CD4-positive, alpha-beta memory T cell (primary cell): ENCODE measurements around the gene MB21D2. TPM values are rescaled to one million over a fixed set of nuclear protein-coding genes. Genes with fewer than 3 reads are reported as not detected.

Source experiments
- CTCF ChIA-PET: fragments of 350-600 bp; sonication (Branson Sonifier 250); formaldehyde crosslinking; loops from one replicate; lab custom pipeline; 2021; ENCODE audit warnings: inconsistent platforms; ENCODE audit not compliant: partially characterized antibody; lab: Charles Lee
- POLR2A ChIA-PET: fragments of 350-600 bp; sonication (Branson Sonifier 250); formaldehyde crosslinking; loops from one replicate; lab custom pipeline; 2021; ENCODE audit not compliant: partially characterized antibody; lab: Charles Lee
- DNase-seq, 5 donors: peaks; one replicate each; pipeline versions ENCODE4 v3.0.0 to v3.0.0-alpha.2; 2020 to 2022; ENCODE audit warnings: mixed read lengths in 1 of 5
- H3K27ac ChIP-seq: one replicate; pipeline ENCODE4 v1.7.0; 2013; ENCODE audit warnings: low read depth, low read length
- H3K27me3 ChIP-seq: 2 replicates; pipeline ENCODE4 v1.7.0; 2013; ENCODE audit warnings: mild to moderate bottlenecking, low read length, moderate library complexity; ENCODE audit not compliant: insufficient read depth
- H3K36me3 ChIP-seq: 2 replicates; pipeline ENCODE4 v1.7.0; 2013; ENCODE audit warnings: mild to moderate bottlenecking, low read length, moderate library complexity; ENCODE audit not compliant: insufficient read depth
- H3K4me1 ChIP-seq: 2 replicates; pipeline ENCODE4 v1.7.0; 2013; ENCODE audit warnings: mild to moderate bottlenecking, low read length, moderate library complexity; ENCODE audit not compliant: insufficient read depth
- H3K4me3 ChIP-seq, 2 donors: one replicate each; pipeline ENCODE4 v1.7.0; 2013; ENCODE audit warnings: low read length in 2 of 2, mild to moderate bottlenecking in 1 of 2
- H3K9me3 ChIP-seq, 2 donors: one replicate each; pipeline ENCODE4 v1.7.0; 2013; ENCODE audit warnings: low read length in 2 of 2, control low read depth in 1 of 2; ENCODE audit not compliant: control insufficient read depth in 1 of 2
- H3K27ac Mint-ChIP-seq, 7 donors: one replicate each; pipeline ENCODE4 v1.8.0; 2020 to 2021; ENCODE audit warnings: mixed read lengths in 7 of 7, mild to moderate bottlenecking in 6 of 7, inconsistent platforms in 3 of 7, moderate library complexity in 3 of 7
- H3K27me3 Mint-ChIP-seq, 2 donors: one replicate each; pipeline ENCODE4 v1.8.0; 2020 to 2021; ENCODE audit warnings: mixed read lengths in 2 of 2
- H3K36me3 Mint-ChIP-seq, 2 donors: one replicate each; pipeline ENCODE4 v1.8.0; 2020 to 2021; ENCODE audit warnings: mixed read lengths in 2 of 2, inconsistent platforms in 1 of 2, mild to moderate bottlenecking in 1 of 2
- H3K4me1 Mint-ChIP-seq, 4 donors: one replicate each; pipeline ENCODE4 v1.8.0; 2020 to 2021; ENCODE audit warnings: mixed read lengths in 4 of 4, mild to moderate bottlenecking in 1 of 4
- H3K4me3 Mint-ChIP-seq, 8 donors: one replicate each; pipeline ENCODE4 v1.8.0; 2020 to 2021; ENCODE audit warnings: mixed read lengths in 8 of 8, mild to moderate bottlenecking in 7 of 8, moderate library complexity in 6 of 8, inconsistent platforms in 3 of 8
- H3K9me3 Mint-ChIP-seq, 8 donors: one replicate each; pipeline ENCODE4 v1.8.0; 2020 to 2021; ENCODE audit warnings: mixed read lengths in 8 of 8, mild to moderate bottlenecking in 5 of 8, inconsistent platforms in 3 of 8, moderate library complexity in 1 of 8
- intact Hi-C: fragments of 100-400 bp; cut with micrococcal nuclease; formaldehyde crosslinking; loops from one replicate; pipeline ENCODE4 v1.15.1; 2023
- polyA plus RNA-seq, 2 donors: library from polyadenylated mRNA; unstranded; fragments of 300-500 nt; fragmentation: Illumina TruSeq; gene quantifications; one replicate each; pipeline ENCODE4 v1.2.3, GENCODE V29; 2021
- total RNA-seq, 2 experiments: library from RNA; stranded (reverse); gene quantifications; one replicate each; pipeline ENCODE4 v1.2.3, GENCODE V29; 2021

Gene MB21D2
- total and polyA plus RNA-seq, 4 experiments from 2014 or later, result 3.4 to 17.1 (median 6.1) TPM

DNA sequence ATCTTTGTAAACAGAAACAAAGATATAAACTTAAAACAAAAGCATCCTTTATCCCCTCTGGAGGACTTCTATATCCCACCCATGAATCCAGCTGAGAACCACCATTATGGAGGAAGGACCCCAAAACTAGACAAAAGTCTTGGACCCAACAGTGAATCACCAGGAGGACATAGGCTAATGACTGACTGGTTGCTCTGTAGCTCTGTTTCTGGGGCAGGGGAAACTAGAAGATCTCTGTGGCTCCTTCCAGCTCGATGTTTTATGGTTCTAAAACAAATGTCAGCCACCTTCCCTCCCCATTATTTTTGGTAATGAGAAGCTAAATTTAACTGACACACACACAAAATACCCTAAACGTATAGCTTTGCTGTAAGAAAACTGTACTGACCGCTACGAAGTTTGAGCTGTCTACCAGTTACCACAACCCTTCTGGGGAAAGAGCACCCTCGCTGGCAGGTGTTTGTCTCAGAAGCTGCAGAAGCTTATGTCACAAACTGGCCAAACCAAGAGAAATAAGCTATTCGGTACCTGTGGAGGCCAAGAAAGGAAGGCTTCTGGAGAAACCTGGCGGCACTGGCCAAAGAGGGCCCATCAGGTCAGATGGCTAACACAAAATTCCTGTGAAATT lies 36.4 kb downstream of the MB21D2 start:
- CTCF ChIA-PET, result interaction anchor here (1.1 to 1.2 kb wide), 2 partner anchors 25 to 37 kb away, joined by 3 to 4 read pairs; partner anchors contain the start of gene MB21D2
- H3K9me3 ChIP-seq, result no peaks in the 10 kb centered on the region
- H3K36me3 ChIP-seq, result no peaks in the 10 kb centered on the region
- peaks cover 0 to 3% (median 0%) of the 10 kb centered on the region in 8 donors for H3K9me3 Mint-ChIP-seq
- H3K4me1 ChIP-seq, result peaks cover 4% of the 10 kb centered on the region
- H3K36me3 Mint-ChIP-seq, result no peaks in the 10 kb centered on the region
- H3K4me1 Mint-ChIP-seq, result peaks cover 1 to 14% (median 5%) of the 10 kb centered on the region in 4 donors
- H3K27me3 ChIP-seq, result no peaks in the 10 kb centered on the region
- H3K27me3 Mint-ChIP-seq, result peaks cover 0 to 1% of the 10 kb centered on the region in 2 donors
- DNase-seq, result no peak
- no peak overlapping the region for H3K4me3 Mint-ChIP-seq
- H3K27ac ChIP-seq, result no peak overlapping the region
- H3K27ac Mint-ChIP-seq, result peak overlapping the region in 1 of 7 donors; percentile 13
- intact Hi-C loops, result loop anchor here (5.0 kb wide), 1 partner anchor 36 kb away; the partner anchor contains the start of gene MB21D2
- POLR2A ChIA-PET, result interaction anchor here (0.6 kb wide), 1 partner anchor 11 kb away, joined by 3 read pairs; no protein-coding TSS in a partner anchor
- no peak overlapping the region for H3K4me3 ChIP-seq

DNA sequence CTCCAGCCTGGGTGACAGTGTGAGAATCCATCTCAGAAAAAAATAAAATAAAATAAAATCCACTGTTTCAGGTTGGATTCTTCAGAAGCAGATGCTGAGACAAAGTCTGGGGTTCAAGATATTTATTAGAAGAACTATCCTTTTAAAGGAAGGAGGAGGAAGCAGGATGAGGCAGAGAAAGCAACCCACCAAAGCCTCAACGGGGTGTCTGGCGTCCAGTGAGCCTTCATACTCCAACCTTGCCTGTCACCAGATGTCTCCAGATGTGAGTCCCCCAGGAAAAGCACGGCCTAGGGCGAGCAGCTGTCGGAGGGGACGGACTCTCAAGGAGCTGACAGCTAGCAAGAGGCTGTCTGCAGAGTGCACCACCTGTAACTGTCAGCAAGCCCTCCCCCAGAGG lies 37.3 kb downstream of the MB21D2 start:
- H3K27ac Mint-ChIP-seq, result no peak overlapping the region
- Histone ChIP-seq H3K4me1 (peaks cover 5% of the 10 kb centered on the region), H3K36me3 (no peaks in the 10 kb centered on the region), H3K27me3 (no peaks in the 10 kb centered on the region), H3K27ac (no peak overlapping the region), H3K4me3 (no peak overlapping the region), H3K9me3 (no peaks in the 10 kb centered on the region)
- ChIA-PET POLR2A (no interaction called here), CTCF (interaction anchor here (1.4 kb wide), 1 partner anchor 8 kb away, joined by 3 read pairs; no protein-coding TSS in a partner anchor)
- H3K27me3 Mint-ChIP-seq, result peaks cover 0 to 1% of the 10 kb centered on the region in 2 donors
- peaks cover 0 to 19% (median 9%) of the 10 kb centered on the region in 4 donors for H3K4me1 Mint-ChIP-seq
- H3K9me3 Mint-ChIP-seq, result peaks cover 0 to 3% (median 0%) of the 10 kb centered on the region in 8 donors
- H3K4me3 Mint-ChIP-seq, result no peak overlapping the region
- no peaks in the 10 kb centered on the region for H3K36me3 Mint-ChIP-seq
- intact Hi-C loops, result loop anchor here (5.0 kb wide), 1 partner anchor 37 kb away; the partner anchor contains the start of gene MB21D2
- DNase-seq, result no peak

DNA sequence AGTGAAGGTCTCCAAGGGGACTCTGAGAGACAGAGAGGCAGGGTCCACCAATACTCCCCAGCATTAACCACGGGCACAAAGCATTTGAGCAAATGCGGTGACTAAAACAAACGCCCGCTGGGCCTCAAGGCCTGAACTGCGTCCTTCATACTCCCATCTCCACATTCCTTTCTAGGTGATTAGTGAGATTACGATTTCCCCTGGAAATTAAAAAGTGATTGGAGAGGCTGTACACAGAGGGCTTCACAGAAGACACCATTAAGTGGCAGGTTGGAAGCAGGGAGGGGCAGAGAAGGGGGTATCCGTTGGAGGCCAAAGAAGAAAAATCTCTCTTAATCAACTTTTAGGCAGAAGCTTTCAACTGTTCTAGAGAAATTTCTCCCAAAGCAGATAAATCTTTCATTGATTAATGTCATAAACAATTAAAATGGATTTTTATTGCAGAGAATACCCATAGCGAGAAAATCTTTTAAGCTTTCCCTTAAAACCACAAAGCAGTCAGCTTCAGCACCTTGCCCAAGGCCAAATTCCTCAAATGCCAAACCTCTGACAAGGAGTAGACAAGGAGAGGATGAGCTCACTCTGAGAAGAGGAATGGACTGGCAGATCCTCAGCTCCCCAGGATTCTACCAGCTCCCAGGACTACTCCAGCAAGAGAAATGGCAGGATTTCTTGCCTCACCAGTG lies 38.2 kb downstream of the MB21D2 start:
- ChIA-PET CTCF (interaction anchor here (1.4 kb wide), 1 partner anchor 9 kb away, joined by 3 read pairs; no protein-coding TSS in a partner anchor), POLR2A (no interaction called here)
- Histone ChIP-seq H3K9me3 (no peaks in the 10 kb centered on the region), H3K27ac (no peak overlapping the region), H3K27me3 (no peaks in the 10 kb centered on the region), H3K4me1 (peaks cover 5% of the 10 kb centered on the region), H3K4me3 (no peak overlapping the region), H3K36me3 (no peaks in the 10 kb centered on the region)
- Mint-ChIP-seq H3K27ac (no peak overlapping the region), H3K27me3 (peaks cover 0 to 1% of the 10 kb centered on the region in 2 donors), H3K4me1 (peaks cover 0 to 22% (median 8%) of the 10 kb centered on the region in 4 donors), H3K9me3 (peaks cover 0 to 3% (median 0%) of the 10 kb centered on the region in 8 donors), H3K36me3 (no peaks in the 10 kb centered on the region), H3K4me3 (no peak overlapping the region)
- no peak for DNase-seq
- intact Hi-C loops, result loop anchor here (5.0 kb wide), 1 partner anchor 38 kb away; the partner anchor contains the start of gene MB21D2

DNA sequence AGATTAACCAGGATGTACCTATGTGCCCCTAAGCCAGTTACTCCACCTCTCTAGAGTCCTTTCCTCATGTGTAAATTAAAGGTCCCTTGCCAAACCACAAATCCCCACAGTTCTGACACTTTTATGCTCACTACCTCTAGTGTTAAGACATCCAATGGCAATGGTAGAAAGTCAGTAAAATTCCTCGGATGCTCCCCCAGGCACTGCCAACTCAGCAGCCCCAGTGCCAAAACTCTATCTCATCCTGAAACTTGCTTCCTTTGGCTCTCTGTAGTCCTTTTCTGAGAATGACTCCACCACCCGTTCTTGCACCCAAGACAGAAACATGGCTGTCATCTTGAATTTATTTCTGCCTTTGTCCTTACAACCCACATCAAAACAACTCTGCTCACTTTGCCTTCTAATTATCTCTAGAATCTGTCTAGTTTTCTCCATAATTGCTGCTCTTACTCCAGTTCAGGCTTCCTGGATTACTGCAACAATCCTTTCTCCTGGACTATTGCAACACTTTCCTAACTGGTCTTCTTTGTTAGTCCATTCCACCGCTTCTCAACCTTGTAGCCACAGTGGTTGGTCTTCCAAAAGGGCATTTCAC lies 41.6 kb downstream of the MB21D2 start:
- no peak for DNase-seq
- no peak overlapping the region for H3K4me3 ChIP-seq
- H3K36me3 Mint-ChIP-seq, result no peaks in the 10 kb centered on the region
- peaks cover 0 to 2% of the 10 kb centered on the region in 2 donors for H3K27me3 Mint-ChIP-seq
- H3K27ac Mint-ChIP-seq, result peak overlapping the region in 2 of 7 donors; percentile 26 to 48
- ChIA-PET CTCF (interaction anchor here (1.3 kb wide), 1 partner anchor 165 kb away, joined by 3 read pairs; no protein-coding TSS in a partner anchor), POLR2A (no interaction called here)
- no peaks in the 10 kb centered on the region for H3K27me3 ChIP-seq
- H3K4me1 Mint-ChIP-seq, result peaks cover 0 to 33% (median 11%) of the 10 kb centered on the region in 4 donors
- no peak overlapping the region for H3K4me3 Mint-ChIP-seq
- H3K9me3 Mint-ChIP-seq, result peaks cover 0 to 3% (median 0%) of the 10 kb centered on the region in 8 donors
- no peaks in the 10 kb centered on the region for H3K9me3 ChIP-seq
- H3K36me3 ChIP-seq, result no peaks in the 10 kb centered on the region
- H3K4me1 ChIP-seq, result peaks cover 5% of the 10 kb centered on the region
- intact Hi-C loops, result no loop called here
- no peak overlapping the region for H3K27ac ChIP-seq

DNA sequence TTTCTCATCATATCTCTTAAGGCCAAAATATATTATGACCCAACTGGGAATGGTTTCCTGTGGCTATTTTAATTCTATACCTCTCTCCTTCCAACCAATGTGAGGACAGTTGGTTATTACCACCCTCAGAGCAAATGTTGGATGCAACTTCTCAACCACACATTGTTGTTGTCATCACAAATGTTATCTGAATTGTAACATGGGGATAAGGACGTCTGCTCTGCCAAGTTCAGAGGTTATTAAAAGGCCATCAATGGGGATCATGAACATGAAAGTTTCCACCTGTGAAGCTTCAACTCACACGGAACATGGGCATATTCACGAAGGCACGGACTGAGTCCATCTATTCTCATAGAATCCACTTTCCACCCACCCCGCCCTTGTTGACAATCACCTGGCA lies 46.8 kb downstream of the MB21D2 start:
- Mint-ChIP-seq H3K9me3 (peaks cover 0 to 3% (median 0%) of the 10 kb centered on the region in 8 donors), H3K4me1 (peaks cover 1 to 40% (median 15%) of the 10 kb centered on the region in 4 donors), H3K36me3 (no peaks in the 10 kb centered on the region), H3K4me3 (no peak overlapping the region), H3K27ac (no peak overlapping the region), H3K27me3 (peaks cover 0 to 1% of the 10 kb centered on the region in 2 donors)
- H3K4me1 ChIP-seq, result peaks cover 6% of the 10 kb centered on the region
- H3K27me3 ChIP-seq, result no peaks in the 10 kb centered on the region
- no peaks in the 10 kb centered on the region for H3K36me3 ChIP-seq
- H3K4me3 ChIP-seq, result no peak overlapping the region
- H3K27ac ChIP-seq, result no peak overlapping the region
- no peaks in the 10 kb centered on the region for H3K9me3 ChIP-seq
- intact Hi-C loops, result no loop called here
- POLR2A ChIA-PET, result no interaction called here
- DNase-seq, result no peak
- CTCF ChIA-PET, result no interaction called here

DNA sequence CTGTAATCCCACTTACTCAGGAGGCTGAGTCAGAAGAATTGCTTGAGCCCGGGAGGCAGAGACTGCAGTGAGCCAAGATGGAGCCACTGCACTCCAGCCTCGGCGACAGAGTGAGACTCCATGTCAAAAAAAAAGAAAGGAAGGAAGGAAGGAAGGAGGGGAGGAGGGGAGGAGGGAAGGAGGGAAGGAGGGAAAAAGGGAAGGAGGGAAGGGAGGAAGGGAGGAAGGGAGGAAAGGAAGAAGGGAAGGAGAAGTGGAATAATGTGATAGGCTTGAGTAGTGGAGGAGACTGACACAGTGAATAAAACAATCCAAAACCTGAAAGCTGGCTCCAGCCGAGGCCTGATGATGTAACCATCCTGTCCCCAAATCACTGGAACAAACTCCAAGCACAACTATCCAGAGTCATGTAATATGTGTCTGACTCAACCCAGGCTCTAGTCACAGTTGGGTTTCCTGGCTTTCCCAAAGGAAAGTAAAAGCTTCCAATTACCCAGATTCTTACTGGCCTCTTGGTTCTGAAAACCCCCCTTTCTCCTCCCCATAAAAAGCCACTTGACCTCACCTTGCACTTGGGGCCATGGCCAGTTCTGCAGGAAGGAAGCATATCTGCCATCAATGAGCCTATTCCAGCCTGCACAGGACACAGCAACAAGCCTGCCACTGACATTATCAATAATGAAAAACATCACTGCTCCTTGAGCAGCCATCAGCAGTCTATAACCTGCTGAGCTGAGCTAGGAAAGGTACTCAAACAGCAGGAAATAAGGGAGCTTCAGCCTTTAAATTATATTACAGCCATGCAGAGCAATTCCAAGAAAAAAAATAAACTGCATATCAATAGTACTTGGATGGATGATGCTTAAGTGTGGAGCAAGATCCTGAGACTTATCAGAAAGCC lies 48.3 kb downstream of the MB21D2 start:
- Histone ChIP-seq H3K4me3 (no peak overlapping the region), H3K36me3 (no peaks in the 10 kb centered on the region), H3K27me3 (no peaks in the 10 kb centered on the region), H3K4me1 (peaks cover 6% of the 10 kb centered on the region), H3K27ac (no peak overlapping the region), H3K9me3 (no peaks in the 10 kb centered on the region)
- H3K9me3 Mint-ChIP-seq, result peaks cover 0 to 3% (median 0%) of the 10 kb centered on the region in 8 donors
- peak overlapping the region in 1 of 8 donors; percentile 63 for H3K4me3 Mint-ChIP-seq
- intact Hi-C loops, result no loop called here
- ChIA-PET CTCF (no interaction called here), POLR2A (no interaction called here)
- peaks cover 0 to 1% of the 10 kb centered on the region in 2 donors for H3K27me3 Mint-ChIP-seq
- no peak overlapping the region for H3K27ac Mint-ChIP-seq
- no peaks in the 10 kb centered on the region for H3K36me3 Mint-ChIP-seq
- no peak for DNase-seq
- peaks cover 3 to 43% (median 20%) of the 10 kb centered on the region in 4 donors for H3K4me1 Mint-ChIP-seq
